ENCODE results near the gene ICAM5.

ICAM5 gene

DNA sequence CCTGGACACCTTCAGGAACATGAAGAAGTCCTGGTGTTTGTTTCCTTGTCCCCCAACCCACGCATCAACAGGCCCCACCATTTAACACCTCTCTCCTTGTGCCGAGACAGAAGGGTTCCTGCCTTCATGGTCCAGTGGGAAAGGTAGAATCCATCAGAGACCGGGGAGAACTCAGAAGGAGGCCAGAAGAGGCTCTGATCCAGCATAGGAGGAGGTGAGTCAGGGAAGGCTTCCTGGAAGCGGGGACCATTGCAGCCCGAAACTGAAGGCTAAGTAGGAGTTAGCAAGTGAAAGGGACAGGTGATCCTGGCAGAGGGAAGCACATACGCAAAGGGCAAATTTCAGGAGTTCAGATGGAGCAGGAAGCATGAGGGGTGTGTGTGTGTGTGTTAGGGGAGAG is 49.2 kb downstream of the ICAM5 start:
- Histone ChIP-seq H3K27me3 (ENCODE audit: insufficient read depth, insufficient read length) (peaks cover 14% of the 10 kb centered on the region), H3K4me3 (ENCODE audit: insufficient read length, low read depth) (no peak overlapping the region), H3K9ac (ENCODE audit: insufficient read length, low read depth) (no peak overlapping the region), H3K4me1 (ENCODE audit: insufficient read depth, insufficient read length) (peaks cover 18% of the 10 kb centered on the region), H3K9me3 (ENCODE audit: insufficient read depth, low read length) (no peaks in the 10 kb centered on the region), H3K36me3 (ENCODE audit: insufficient read depth, insufficient read length, low read length) (no peaks in the 10 kb centered on the region)
- TF ChIP-seq SUZ12 (IDR thresholded peaks at IDR 0.05; ENCODE audit: extremely low read depth, insufficient read depth, insufficient read length), result no peak
- DNase-seq (ENCODE audit: low read depth, low spot score), result no peak

DNA sequence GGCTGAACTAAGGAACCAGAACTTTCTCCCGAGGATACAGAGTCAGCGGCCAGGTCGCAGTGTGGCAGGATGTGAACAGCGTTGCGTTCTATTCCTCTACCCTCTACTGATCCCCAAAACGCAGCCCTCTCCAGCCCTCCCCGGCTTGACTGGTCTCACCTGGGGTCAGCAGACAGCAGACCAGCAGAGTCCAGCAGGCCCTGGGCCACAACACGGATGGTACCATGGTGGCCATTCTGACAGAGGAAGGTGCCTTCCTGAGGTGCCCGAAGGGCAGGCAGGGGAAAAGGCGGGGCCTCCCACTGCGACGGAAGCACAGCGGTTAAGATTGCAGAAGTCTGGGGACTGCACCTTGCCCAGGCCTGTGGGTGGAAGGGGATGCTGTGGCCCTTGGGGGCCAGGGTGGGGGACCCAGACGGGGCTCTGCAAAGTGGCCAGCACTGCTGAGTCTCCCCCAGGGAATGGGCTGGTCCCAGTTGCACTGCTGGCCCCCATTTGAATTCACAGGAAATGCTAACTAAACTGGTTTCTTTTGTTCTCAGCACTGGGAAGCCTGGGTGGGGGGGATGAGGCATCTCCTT is 49.7 kb downstream of the ICAM5 start, which contains the start of gene ICAM3:
ICAM3 (minus strand) TSS at position 245 of the 581 bp plus-strand sequence; CDS start at position 235, 10 bp downstream.
- no peak within 1 kb of the TSS for H3K4me3 ChIP-seq (ENCODE audit: insufficient read length, low read depth)
- H3K4me1 ChIP-seq (ENCODE audit: insufficient read depth, insufficient read length), result peaks cover 15% of the 10 kb centered on the region
- no peak within 1 kb of the TSS for H3K9ac ChIP-seq (ENCODE audit: insufficient read length, low read depth)
- no peaks in the 10 kb centered on the region for H3K36me3 ChIP-seq (ENCODE audit: insufficient read depth, insufficient read length, low read length)
- H3K9me3 ChIP-seq (ENCODE audit: insufficient read depth, low read length), result no peaks in the 10 kb centered on the region
- no peak for DNase-seq (ENCODE audit: low read depth, low spot score)
- peaks cover 9% of the 10 kb centered on the region for H3K27me3 ChIP-seq (ENCODE audit: insufficient read depth, insufficient read length)
- TF ChIP-seq SUZ12 (IDR thresholded peaks at IDR 0.05; ENCODE audit: extremely low read depth, insufficient read depth, insufficient read length), result no peak
- no peak for TF ChIP-seq YY1 (IDR thresholded peaks at IDR 0.05; ENCODE audit: insufficient read depth, insufficient read length)

DNA sequence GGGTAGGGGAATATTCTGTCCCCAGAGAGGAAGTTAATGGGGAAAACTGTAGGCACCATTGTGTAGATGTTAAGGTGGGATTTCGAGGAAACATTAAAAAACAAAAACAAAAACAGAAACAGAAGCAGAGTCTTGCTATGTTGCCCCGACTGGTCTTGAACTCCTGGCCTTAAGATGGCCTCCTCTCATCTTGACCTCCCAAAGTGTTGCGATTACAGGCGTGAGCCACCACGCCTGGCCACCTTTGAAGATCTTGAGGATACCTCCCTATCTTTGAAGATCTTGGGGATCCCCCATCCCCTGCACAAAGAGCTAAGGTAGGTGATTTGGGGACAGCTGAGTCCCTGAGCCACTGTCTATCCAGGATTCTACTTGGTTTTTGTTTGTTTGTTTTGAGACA is 50.2 kb downstream of the ICAM5 start:
- Histone ChIP-seq H3K4me1 (ENCODE audit: insufficient read depth, insufficient read length) (peaks cover 12% of the 10 kb centered on the region), H3K9me3 (ENCODE audit: insufficient read depth, low read length) (no peaks in the 10 kb centered on the region), H3K27me3 (ENCODE audit: insufficient read depth, insufficient read length) (peaks cover 6% of the 10 kb centered on the region), H3K36me3 (ENCODE audit: insufficient read depth, insufficient read length, low read length) (no peaks in the 10 kb centered on the region), H3K9ac (ENCODE audit: insufficient read length, low read depth) (no peak overlapping the region), H3K4me3 (ENCODE audit: insufficient read length, low read depth) (no peak overlapping the region)
- no peak for DNase-seq (ENCODE audit: low read depth, low spot score)
- TF ChIP-seq ZNF274 (IDR thresholded peaks at IDR 0.05; ENCODE audit: low read depth, low read length), result no peak

DNA sequence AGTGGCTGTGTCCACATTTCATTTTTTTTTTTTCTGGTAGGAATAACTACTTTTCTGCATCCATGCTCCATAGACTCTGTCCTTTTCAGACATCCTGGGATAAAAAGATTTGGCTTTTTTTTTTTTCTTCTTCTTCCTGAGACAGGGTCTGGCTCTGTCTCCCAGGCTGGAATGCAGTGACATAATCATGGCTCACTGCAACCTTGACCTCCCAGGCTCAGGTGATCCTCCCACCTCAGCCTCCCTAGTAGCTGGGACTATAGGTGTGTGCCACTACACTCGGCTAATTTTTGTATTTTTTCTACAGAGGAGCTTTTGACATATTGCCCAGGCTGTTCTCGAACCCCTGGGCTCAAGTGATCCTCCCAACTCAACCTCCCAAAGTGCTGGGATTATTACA is 53.7 kb downstream of the ICAM5 start:
- DNase-seq (ENCODE audit: low read depth, low spot score), result no peak
- no peaks in the 10 kb centered on the region for H3K9me3 ChIP-seq (ENCODE audit: insufficient read depth, low read length)
- H3K4me1 ChIP-seq (ENCODE audit: insufficient read depth, insufficient read length), result peaks cover 7% of the 10 kb centered on the region
- H3K9ac ChIP-seq (ENCODE audit: insufficient read length, low read depth), result no peak overlapping the region
- TF ChIP-seq YY1 (IDR thresholded peaks at IDR 0.05; ENCODE audit: insufficient read depth, insufficient read length) (no peak), SUZ12 (IDR thresholded peaks at IDR 0.05; ENCODE audit: extremely low read depth, insufficient read depth, insufficient read length) (no peak), ZNF274 (IDR thresholded peaks at IDR 0.05; ENCODE audit: low read depth, low read length) (no peak)
- H3K4me3 ChIP-seq (ENCODE audit: insufficient read length, low read depth), result no peak overlapping the region
- no peaks in the 10 kb centered on the region for H3K27me3 ChIP-seq (ENCODE audit: insufficient read depth, insufficient read length)
- no peaks in the 10 kb centered on the region for H3K36me3 ChIP-seq (ENCODE audit: insufficient read depth, insufficient read length, low read length)

DNA sequence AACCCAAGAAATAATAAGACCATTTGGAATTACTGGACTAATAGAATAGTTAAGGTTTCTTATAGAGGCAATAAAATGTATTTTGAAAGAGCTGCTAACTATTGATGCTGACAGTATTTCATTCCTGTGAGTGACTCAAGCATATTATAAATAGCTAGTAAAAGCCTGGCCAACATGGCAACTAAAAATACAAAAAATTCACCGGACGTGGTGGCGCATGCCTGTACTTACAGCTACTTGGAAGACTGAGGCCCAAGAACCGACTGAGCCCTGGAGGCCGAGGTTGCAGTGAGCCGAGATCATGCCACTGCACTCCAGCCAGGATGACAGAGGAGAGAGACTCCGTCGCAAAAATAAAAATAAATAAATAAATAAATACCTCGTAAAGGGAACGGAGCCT is 55.0 kb downstream of the ICAM5 start:
- no peak for TF ChIP-seq YY1 (IDR thresholded peaks at IDR 0.05; ENCODE audit: insufficient read depth, insufficient read length)
- TF ChIP-seq ZNF274 (IDR thresholded peaks at IDR 0.05; ENCODE audit: low read depth, low read length), result no peak
- TF ChIP-seq SUZ12 (IDR thresholded peaks at IDR 0.05; ENCODE audit: extremely low read depth, insufficient read depth, insufficient read length), result no peak
- H3K36me3 ChIP-seq (ENCODE audit: insufficient read depth, insufficient read length, low read length), result peaks cover 3% of the 10 kb centered on the region
- H3K9ac ChIP-seq (ENCODE audit: insufficient read length, low read depth), result no peak overlapping the region
- no peaks in the 10 kb centered on the region for H3K9me3 ChIP-seq (ENCODE audit: insufficient read depth, low read length)
- H3K4me1 ChIP-seq (ENCODE audit: insufficient read depth, insufficient read length), result no peaks in the 10 kb centered on the region
- H3K27me3 ChIP-seq (ENCODE audit: insufficient read depth, insufficient read length), result no peaks in the 10 kb centered on the region
- H3K4me3 ChIP-seq (ENCODE audit: insufficient read length, low read depth), result no peak overlapping the region
- no peak for DNase-seq (ENCODE audit: low read depth, low spot score)

Measured in NT2/D1 (cell line).